Measurements from ENCODE around the gene COMT. TPM values are rescaled to one million over a fixed set of nuclear protein-coding genes. Genes with fewer than 3 reads are reported as not detected.
A peak's percentile ranks its signal among the peaks of the same experiment; 100 is the strongest.

COMT gene
- total and polyA plus RNA-seq, 2 donors from 2014 or later = 118 to 244 TPM

GRCh38 chr22:19992481-19992911 lies 50.9 kb downstream of the COMT start:
- FAIRE-seq (no peak), DNase-seq (peak in 1 of 5 donors; percentile 40)
- Histone ChIP-seq H3K36me3 (ENCODE audit: control insufficient read depth in 2 of 3, insufficient read depth in 3 of 3, low read length in 3 of 3) (no peaks in the 10 kb centered on the region), H3K27me3 (ENCODE audit: control insufficient read depth, insufficient read depth, low read length) (no peaks in the 10 kb centered on the region), H3K9ac (ENCODE audit: low read length in 3 of 3) (no peak overlapping the region), H3K27ac (ENCODE audit: low read depth in 2 of 2, low read length in 2 of 2) (no peak overlapping the region), H3K9me3 (ENCODE audit: control insufficient read depth in 2 of 3, insufficient read depth in 1 of 3, low read length in 3 of 3) (no peaks in the 10 kb centered on the region), H3K4me1 (ENCODE audit: control insufficient read depth in 2 of 3, insufficient read depth in 2 of 3, low read depth in 1 of 3, low read length in 3 of 3) (peaks cover 0 to 17% (median 0%) of the 10 kb centered on the region in 3 donors), H3K4me3 (ENCODE audit: low read length in 3 of 3) (no peak overlapping the region)
- intact Hi-C loops (cut with DNase I) = no loop called here
- no peak for TF ChIP-seq CTCF (IDR thresholded peaks at IDR 0.05; ENCODE audit: borderline replicate concordance, extremely low read depth, insufficient read depth)

- peaks cover 0 to 19% (median 0%) of the 10 kb centered on the region in 3 donors for H3K4me1 ChIP-seq (ENCODE audit: control insufficient read depth in 2 of 3, insufficient read depth in 2 of 3, low read depth in 1 of 3, low read length in 3 of 3)
- H3K9ac ChIP-seq (ENCODE audit: low read length in 3 of 3) = no peak overlapping the region
- no peaks in the 10 kb centered on the region for H3K36me3 ChIP-seq (ENCODE audit: control insufficient read depth in 2 of 3, insufficient read depth in 3 of 3, low read length in 3 of 3)
- DNase-seq = peak in 1 of 5 donors; percentile 54
- no peak overlapping the region for H3K4me3 ChIP-seq (ENCODE audit: low read length in 3 of 3)
- no peaks in the 10 kb centered on the region for H3K27me3 ChIP-seq (ENCODE audit: control insufficient read depth, insufficient read depth, low read length)
- intact Hi-C loops (cut with DNase I) = no loop called here
- H3K27ac ChIP-seq (ENCODE audit: low read depth in 2 of 2, low read length in 2 of 2) = no peak overlapping the region
- no peaks in the 10 kb centered on the region for H3K9me3 ChIP-seq (ENCODE audit: control insufficient read depth in 2 of 3, insufficient read depth in 1 of 3, low read length in 3 of 3)
- FAIRE-seq = no peak
- TF ChIP-seq CTCF (IDR thresholded peaks at IDR 0.05; ENCODE audit: borderline replicate concordance, extremely low read depth, insufficient read depth) = no peak
These were observed 51.4 kb downstream of the COMT start for GRCh38 chr22:19992921-19993355.

- DNase-seq (peak in 1 of 5 donors; percentile 39), FAIRE-seq (no peak)
These were observed 52.4 kb downstream of the COMT start for GRCh38 chr22:19993926-19994325.

More at GRCh38 chr22:19993926-19994325, 52.4 kb downstream of the COMT start:
- H3K9ac ChIP-seq (ENCODE audit: low read length in 3 of 3) = no peak overlapping the region
- intact Hi-C loops (cut with DNase I) = no loop called here
- H3K36me3 ChIP-seq (ENCODE audit: control insufficient read depth in 2 of 3, insufficient read depth in 3 of 3, low read length in 3 of 3) = no peaks in the 10 kb centered on the region
- no peak for TF ChIP-seq CTCF (IDR thresholded peaks at IDR 0.05; ENCODE audit: borderline replicate concordance, extremely low read depth, insufficient read depth)
- no peak overlapping the region for H3K4me3 ChIP-seq (ENCODE audit: low read length in 3 of 3)
- no peak overlapping the region for H3K27ac ChIP-seq (ENCODE audit: low read depth in 2 of 2, low read length in 2 of 2)
- peaks cover 0 to 25% (median 5%) of the 10 kb centered on the region in 3 donors for H3K4me1 ChIP-seq (ENCODE audit: control insufficient read depth in 2 of 3, insufficient read depth in 2 of 3, low read depth in 1 of 3, low read length in 3 of 3)
- H3K9me3 ChIP-seq (ENCODE audit: control insufficient read depth in 2 of 3, insufficient read depth in 1 of 3, low read length in 3 of 3) = no peaks in the 10 kb centered on the region
- no peaks in the 10 kb centered on the region for H3K27me3 ChIP-seq (ENCODE audit: control insufficient read depth, insufficient read depth, low read length)
